ENCODE measurements around the gene VPS37D.

DNA sequence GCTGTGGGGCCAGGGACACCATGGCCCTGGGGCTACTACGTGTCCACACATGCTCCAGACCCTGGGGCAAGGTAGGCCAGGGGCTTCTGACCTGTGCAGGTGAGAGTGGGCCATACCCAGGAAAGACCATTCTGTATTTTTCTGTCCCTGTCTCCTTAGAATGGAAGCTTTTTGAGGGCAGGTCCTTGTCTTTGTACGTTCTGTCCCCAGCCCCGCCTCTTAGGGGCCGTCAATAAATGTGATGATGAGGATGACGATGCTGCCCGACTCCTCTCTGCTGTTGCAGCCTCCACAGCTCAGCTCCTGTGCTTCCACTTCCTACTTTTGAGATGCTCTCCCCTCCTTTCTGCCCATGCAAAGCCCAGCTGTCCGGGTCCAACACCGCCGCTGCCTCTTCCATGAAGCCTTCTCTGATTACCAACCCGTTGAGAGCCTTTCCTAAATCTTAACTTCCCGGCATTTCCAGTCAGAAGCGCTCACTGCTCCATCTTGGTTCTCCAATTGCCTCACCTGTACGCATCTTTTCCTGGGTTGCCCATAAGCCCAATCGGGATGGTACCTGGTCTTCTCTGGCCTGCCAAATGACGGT, 4.3 kb downstream of the VPS37D start:
- TF ChIP-seq, protein P1, sequence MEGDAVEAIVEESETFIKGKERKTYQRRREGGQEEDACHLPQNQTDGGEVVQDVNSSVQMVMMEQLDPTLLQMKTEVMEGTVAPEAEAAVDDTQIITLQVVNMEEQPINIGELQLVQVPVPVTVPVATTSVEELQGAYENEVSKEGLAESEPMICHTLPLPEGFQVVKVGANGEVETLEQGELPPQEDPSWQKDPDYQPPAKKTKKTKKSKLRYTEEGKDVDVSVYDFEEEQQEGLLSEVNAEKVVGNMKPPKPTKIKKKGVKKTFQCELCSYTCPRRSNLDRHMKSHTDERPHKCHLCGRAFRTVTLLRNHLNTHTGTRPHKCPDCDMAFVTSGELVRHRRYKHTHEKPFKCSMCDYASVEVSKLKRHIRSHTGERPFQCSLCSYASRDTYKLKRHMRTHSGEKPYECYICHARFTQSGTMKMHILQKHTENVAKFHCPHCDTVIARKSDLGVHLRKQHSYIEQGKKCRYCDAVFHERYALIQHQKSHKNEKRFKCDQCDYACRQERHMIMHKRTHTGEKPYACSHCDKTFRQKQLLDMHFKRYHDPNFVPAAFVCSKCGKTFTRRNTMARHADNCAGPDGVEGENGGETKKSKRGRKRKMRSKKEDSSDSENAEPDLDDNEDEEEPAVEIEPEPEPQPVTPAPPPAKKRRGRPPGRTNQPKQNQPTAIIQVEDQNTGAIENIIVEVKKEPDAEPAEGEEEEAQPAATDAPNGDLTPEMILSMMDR (IDR thresholded peaks at IDR 0.05; ENCODE audit: poor library complexity): no peak
- no peak for TF ChIP-seq EZH2 (IDR thresholded peaks at IDR 0.05; ENCODE audit: borderline replicate concordance)
